ENCODE measurements around the gene UTP25.

- TF ChIP-seq, protein P1, sequence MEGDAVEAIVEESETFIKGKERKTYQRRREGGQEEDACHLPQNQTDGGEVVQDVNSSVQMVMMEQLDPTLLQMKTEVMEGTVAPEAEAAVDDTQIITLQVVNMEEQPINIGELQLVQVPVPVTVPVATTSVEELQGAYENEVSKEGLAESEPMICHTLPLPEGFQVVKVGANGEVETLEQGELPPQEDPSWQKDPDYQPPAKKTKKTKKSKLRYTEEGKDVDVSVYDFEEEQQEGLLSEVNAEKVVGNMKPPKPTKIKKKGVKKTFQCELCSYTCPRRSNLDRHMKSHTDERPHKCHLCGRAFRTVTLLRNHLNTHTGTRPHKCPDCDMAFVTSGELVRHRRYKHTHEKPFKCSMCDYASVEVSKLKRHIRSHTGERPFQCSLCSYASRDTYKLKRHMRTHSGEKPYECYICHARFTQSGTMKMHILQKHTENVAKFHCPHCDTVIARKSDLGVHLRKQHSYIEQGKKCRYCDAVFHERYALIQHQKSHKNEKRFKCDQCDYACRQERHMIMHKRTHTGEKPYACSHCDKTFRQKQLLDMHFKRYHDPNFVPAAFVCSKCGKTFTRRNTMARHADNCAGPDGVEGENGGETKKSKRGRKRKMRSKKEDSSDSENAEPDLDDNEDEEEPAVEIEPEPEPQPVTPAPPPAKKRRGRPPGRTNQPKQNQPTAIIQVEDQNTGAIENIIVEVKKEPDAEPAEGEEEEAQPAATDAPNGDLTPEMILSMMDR (IDR thresholded peaks at IDR 0.05), result no peak
- TF ChIP-seq POLR2A (IDR thresholded peaks at IDR 0.05), result no peak
Observed at GRCh38 chr1:209882286-209882685, 54.5 kb downstream of the UTP25 start.
